ENCODE data around the gene PI16. TPM values are rescaled to one million over a fixed set of nuclear protein-coding genes. Genes with fewer than 3 reads are reported as not detected.

Gene PI16
- total and polyA plus RNA-seq, 3 experiments from 2014 or later, result 0.20 to 13.6 (median 0.37) TPM

GRCh38 chr6:36973647-36974046 lies 19.1 kb downstream of the PI16 start:
- H3K27ac Mint-ChIP-seq, result peak overlapping the region in 1 of 8 donors; percentile 17
- H3K9me3 Mint-ChIP-seq, result no peaks in the 10 kb centered on the region
- ChIA-PET CTCF (no interaction called here), POLR2A (no interaction called here)
- H3K4me3 Mint-ChIP-seq, result no peak overlapping the region
- H3K27me3 ChIP-seq (ENCODE audit: insufficient read depth, low read length, poor library complexity, severe bottlenecking), result no peaks in the 10 kb centered on the region
- H3K27me3 Mint-ChIP-seq, result no peaks in the 10 kb centered on the region
- peaks cover 0 to 2% (median 0%) of the 10 kb centered on the region in 3 donors for H3K4me1 Mint-ChIP-seq
- no peak overlapping the region for H3K27ac ChIP-seq (ENCODE audit: low read depth, low read length)
- peaks cover 94% of the 10 kb centered on the region for H3K36me3 ChIP-seq (ENCODE audit: insufficient read depth, low read length)
- H3K9me3 ChIP-seq (ENCODE audit: low read length), result no peaks in the 10 kb centered on the region
- no peaks in the 10 kb centered on the region for H3K4me1 ChIP-seq (ENCODE audit: insufficient read depth, low read length)
- no peak overlapping the region for H3K4me3 ChIP-seq (ENCODE audit: low read length)
- DNase-seq, result no peak
- peaks cover 0 to 99% (median 16%) of the 10 kb centered on the region in 3 donors for H3K36me3 Mint-ChIP-seq

DNA sequence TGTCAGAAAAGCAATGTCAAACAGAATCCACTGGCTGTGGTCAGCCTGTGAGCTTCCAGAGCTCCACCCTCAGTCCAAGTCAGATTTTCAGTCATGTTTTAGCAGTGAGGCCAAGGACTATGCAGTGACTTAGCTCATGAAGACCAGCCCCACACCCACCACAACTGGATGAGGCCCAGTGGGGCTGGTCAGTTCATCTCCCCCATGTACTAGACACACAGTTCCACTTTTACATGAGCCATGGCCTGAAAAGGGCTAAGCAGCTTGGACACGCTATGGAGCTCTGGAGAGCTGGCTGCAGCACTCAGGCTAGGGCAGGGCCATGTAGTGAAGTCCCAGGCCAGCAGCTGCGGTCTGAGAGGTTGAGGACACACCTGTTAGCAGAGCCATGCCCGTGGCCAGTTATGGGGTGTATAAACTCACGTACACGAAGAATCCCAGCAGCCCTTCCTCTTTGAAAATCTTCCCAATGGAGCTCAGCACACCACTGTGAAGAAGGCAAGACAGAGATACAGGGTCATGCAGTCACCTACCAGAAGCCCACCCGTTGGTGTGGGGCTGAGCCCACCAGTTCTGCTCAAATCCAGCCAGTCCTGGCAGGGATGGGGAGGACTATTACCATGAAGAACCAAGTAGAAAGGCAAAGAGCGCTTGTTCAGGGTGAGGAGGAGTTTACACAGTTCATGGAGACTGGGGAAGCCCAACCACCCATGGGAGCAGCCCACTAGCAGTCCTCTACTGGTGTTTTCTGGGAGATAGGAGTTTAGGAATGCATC lies 20.9 kb downstream of the PI16 start:
- POLR2A ChIA-PET, result no interaction called here
- Mint-ChIP-seq H3K4me3 (no peak overlapping the region), H3K27me3 (no peaks in the 10 kb centered on the region), H3K36me3 (peaks cover 0 to 97% (median 13%) of the 10 kb centered on the region in 3 donors), H3K4me1 (peaks cover 15 to 17% (median 16%) of the 10 kb centered on the region in 3 donors), H3K27ac (peak overlapping the region in 1 of 8 donors; percentile 11), H3K9me3 (no peaks in the 10 kb centered on the region)
- no peak for DNase-seq
- no peak overlapping the region for H3K27ac ChIP-seq (ENCODE audit: low read depth, low read length)
- no peaks in the 10 kb centered on the region for H3K9me3 ChIP-seq (ENCODE audit: low read length)
- peaks cover 80% of the 10 kb centered on the region for H3K36me3 ChIP-seq (ENCODE audit: insufficient read depth, low read length)
- H3K27me3 ChIP-seq (ENCODE audit: insufficient read depth, low read length, poor library complexity, severe bottlenecking), result no peaks in the 10 kb centered on the region
- CTCF ChIA-PET, result no interaction called here
- H3K4me3 ChIP-seq (ENCODE audit: low read length), result no peak overlapping the region
- H3K4me1 ChIP-seq (ENCODE audit: insufficient read depth, low read length), result no peaks in the 10 kb centered on the region

GRCh38 chr6:36976007-36976264 lies 21.4 kb downstream of the PI16 start:
- Histone ChIP-seq H3K4me3 (ENCODE audit: low read length) (no peak overlapping the region), H3K27me3 (ENCODE audit: insufficient read depth, low read length, poor library complexity, severe bottlenecking) (no peaks in the 10 kb centered on the region), H3K4me1 (ENCODE audit: insufficient read depth, low read length) (no peaks in the 10 kb centered on the region), H3K36me3 (ENCODE audit: insufficient read depth, low read length) (peaks cover 75% of the 10 kb centered on the region), H3K9me3 (ENCODE audit: low read length) (no peaks in the 10 kb centered on the region), H3K27ac (ENCODE audit: low read depth, low read length) (no peak overlapping the region)
- Mint-ChIP-seq H3K4me3 (no peak overlapping the region), H3K27ac (peak overlapping the region in 2 of 8 donors; percentile 11 to 47), H3K36me3 (peaks cover 0 to 98% (median 14%) of the 10 kb centered on the region in 3 donors), H3K4me1 (peaks cover 19 to 22% (median 21%) of the 10 kb centered on the region in 3 donors), H3K9me3 (no peaks in the 10 kb centered on the region), H3K27me3 (no peaks in the 10 kb centered on the region)
- no peak for DNase-seq
- ChIA-PET CTCF (no interaction called here), POLR2A (no interaction called here)

DNA sequence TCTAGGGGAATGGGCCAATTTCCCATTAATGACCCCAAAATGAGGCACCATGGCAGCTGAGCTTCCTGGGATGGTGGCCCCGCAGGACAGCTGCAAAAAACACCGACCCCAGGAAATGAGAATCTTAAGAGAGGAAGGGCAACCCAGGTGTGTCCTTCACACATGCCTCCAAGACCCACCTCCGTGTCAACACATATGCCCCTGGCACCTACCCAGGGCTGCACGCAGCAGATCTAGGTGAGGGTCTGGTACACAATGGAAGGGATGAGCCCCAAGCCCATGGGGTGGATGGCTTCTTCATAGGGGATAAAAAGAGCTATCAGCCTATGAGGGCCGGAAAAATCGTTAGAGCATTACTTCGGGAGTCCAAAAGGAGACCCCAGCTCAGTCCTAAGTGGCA lies 22.0 kb downstream of the PI16 start:
- Mint-ChIP-seq H3K27ac (peak overlapping the region in 1 of 8 donors; percentile 74), H3K4me3 (no peak overlapping the region), H3K9me3 (no peaks in the 10 kb centered on the region), H3K4me1 (peaks cover 21 to 27% (median 24%) of the 10 kb centered on the region in 3 donors), H3K36me3 (peaks cover 0 to 96% (median 12%) of the 10 kb centered on the region in 3 donors), H3K27me3 (no peaks in the 10 kb centered on the region)
- H3K27ac ChIP-seq (ENCODE audit: low read depth, low read length), result no peak overlapping the region
- peaks cover 69% of the 10 kb centered on the region for H3K36me3 ChIP-seq (ENCODE audit: insufficient read depth, low read length)
- POLR2A ChIA-PET, result no interaction called here
- DNase-seq, result no peak
- H3K9me3 ChIP-seq (ENCODE audit: low read length), result no peaks in the 10 kb centered on the region
- H3K4me3 ChIP-seq (ENCODE audit: low read length), result no peak overlapping the region
- CTCF ChIA-PET, result interaction anchor here (0.8 to 0.9 kb wide), 2 partner anchors 30 to 41 kb away, joined by 3 read pairs; no protein-coding TSS in a partner anchor
- H3K27me3 ChIP-seq (ENCODE audit: insufficient read depth, low read length, poor library complexity, severe bottlenecking), result no peaks in the 10 kb centered on the region
- H3K4me1 ChIP-seq (ENCODE audit: insufficient read depth, low read length), result peaks cover 3% of the 10 kb centered on the region

- no peaks in the 10 kb centered on the region for H3K9me3 Mint-ChIP-seq
- no peak for DNase-seq
- H3K27me3 ChIP-seq (ENCODE audit: insufficient read depth, low read length, poor library complexity, severe bottlenecking), result no peaks in the 10 kb centered on the region
- H3K4me1 ChIP-seq (ENCODE audit: insufficient read depth, low read length), result peaks cover 3% of the 10 kb centered on the region
- H3K27ac ChIP-seq (ENCODE audit: low read depth, low read length), result no peak overlapping the region
- H3K36me3 ChIP-seq (ENCODE audit: insufficient read depth, low read length), result peaks cover 65% of the 10 kb centered on the region
- POLR2A ChIA-PET, result no interaction called here
- peak overlapping the region in 2 of 8 donors; percentile 33 to 74 for H3K27ac Mint-ChIP-seq
- CTCF ChIA-PET, result interaction anchor here (0.8 to 1.4 kb wide), 3 partner anchors 29 to 52 kb away, joined by 3 read pairs; no protein-coding TSS in a partner anchor
- H3K4me3 ChIP-seq (ENCODE audit: low read length), result no peak overlapping the region
- H3K4me3 Mint-ChIP-seq, result no peak overlapping the region
- H3K4me1 Mint-ChIP-seq, result peaks cover 26 to 31% (median 28%) of the 10 kb centered on the region in 3 donors
- peaks cover 0 to 96% (median 11%) of the 10 kb centered on the region in 3 donors for H3K36me3 Mint-ChIP-seq
- no peaks in the 10 kb centered on the region for H3K9me3 ChIP-seq (ENCODE audit: low read length)
- no peaks in the 10 kb centered on the region for H3K27me3 Mint-ChIP-seq
Measured at GRCh38 chr6:36976931-36977330, 22.4 kb downstream of the PI16 start.

- no peak for DNase-seq
- POLR2A ChIA-PET, result no interaction called here
- Histone ChIP-seq H3K4me1 (ENCODE audit: insufficient read depth, low read length) (peaks cover 4% of the 10 kb centered on the region), H3K27ac (ENCODE audit: low read depth, low read length) (no peak overlapping the region), H3K36me3 (ENCODE audit: insufficient read depth, low read length) (peaks cover 59% of the 10 kb centered on the region), H3K9me3 (ENCODE audit: low read length) (no peaks in the 10 kb centered on the region), H3K27me3 (ENCODE audit: insufficient read depth, low read length, poor library complexity, severe bottlenecking) (no peaks in the 10 kb centered on the region), H3K4me3 (ENCODE audit: low read length) (no peak overlapping the region)
- H3K27ac Mint-ChIP-seq, result peak overlapping the region in 1 of 8 donors; percentile 33
- no peaks in the 10 kb centered on the region for H3K9me3 Mint-ChIP-seq
- no peaks in the 10 kb centered on the region for H3K27me3 Mint-ChIP-seq
- H3K36me3 Mint-ChIP-seq, result peaks cover 0 to 92% (median 8%) of the 10 kb centered on the region in 3 donors
- CTCF ChIA-PET, result interaction anchor here (1.1 to 1.4 kb wide), 3 partner anchors 40 to 233 kb away, joined by 3 to 4 read pairs (median 3); no protein-coding TSS in a partner anchor
- H3K4me3 Mint-ChIP-seq, result no peak overlapping the region
- H3K4me1 Mint-ChIP-seq, result peaks cover 28 to 34% (median 34%) of the 10 kb centered on the region in 3 donors
Measured at GRCh38 chr6:36977470-36977941, 23.0 kb downstream of the PI16 start.

GRCh38 chr6:36978421-36979346 lies 24.1 kb downstream of the PI16 start:
- Mint-ChIP-seq H3K9me3 (no peaks in the 10 kb centered on the region), H3K36me3 (peaks cover 0 to 83% (median 8%) of the 10 kb centered on the region in 3 donors), H3K27ac (peak overlapping the region in 4 of 8 donors; percentile 14 to 76 (median 30)), H3K27me3 (no peaks in the 10 kb centered on the region), H3K4me3 (peak overlapping the region in 1 of 7 donors; percentile 20), H3K4me1 (peaks cover 29 to 35% (median 34%) of the 10 kb centered on the region in 3 donors)
- DNase-seq, result no peak
- Histone ChIP-seq H3K4me1 (ENCODE audit: insufficient read depth, low read length) (peaks cover 15% of the 10 kb centered on the region), H3K4me3 (ENCODE audit: low read length) (no peak overlapping the region), H3K9me3 (ENCODE audit: low read length) (no peaks in the 10 kb centered on the region), H3K36me3 (ENCODE audit: insufficient read depth, low read length) (peaks cover 49% of the 10 kb centered on the region), H3K27ac (ENCODE audit: low read depth, low read length) (no peak overlapping the region), H3K27me3 (ENCODE audit: insufficient read depth, low read length, poor library complexity, severe bottlenecking) (no peaks in the 10 kb centered on the region)
- ChIA-PET CTCF (interaction anchor here (1.1 to 1.4 kb wide), 5 partner anchors 11 to 231 kb away, joined by 3 to 6 read pairs (median 4); no protein-coding TSS in a partner anchor), POLR2A (no interaction called here)

Data from CD8-positive, alpha-beta memory T cell (primary cell).